Superior temporal gyrus (tissue), 1 donor: ENCODE results near the gene PRF1.
"Not testable (repeated sequence)": the region's sequence is repeated elsewhere in the genome, so short reads cannot be mapped to it uniquely, and the experiment has no call there.

Experiments used
- DNase-seq: peaks from one replicate; pipeline ENCODE4 v3.0.0-alpha.2; 2016; ENCODE audit errors: extremely low spot score

PRF1 gene

GRCh38 chr10:70594161-70594560, 8.4 kb downstream of the PRF1 start:
- DNase-seq = no peak

GRCh38 chr10:70593513-70593890, 9.0 kb downstream of the PRF1 start:
- DNase-seq = no peak

- DNase-seq = no peak
Observed at GRCh38 chr10:70592746-70593512, 9.6 kb downstream of the PRF1 start.

GRCh38 chr10:70592186-70592735, 10.3 kb downstream of the PRF1 start:
- DNase-seq = no peak

GRCh38 chr10:70590655-70591416, 11.7 kb downstream of the PRF1 start:
- DNase-seq = no peak

- peak; percentile 50 for DNase-seq
Observed at GRCh38 chr10:70589762-70590654, 12.5 kb downstream of the PRF1 start.

GRCh38 chr10:70588859-70589570, 13.5 kb downstream of the PRF1 start:
- DNase-seq = no peak

GRCh38 chr10:70588255-70588654, 14.3 kb downstream of the PRF1 start:
- DNase-seq = no peak

- peak; percentile 90 for DNase-seq
Observed at GRCh38 chr10:70587045-70587658, 15.4 kb downstream of the PRF1 start.

- no peak for DNase-seq
Observed at GRCh38 chr10:70586348-70586930, 16.1 kb downstream of the PRF1 start.

- DNase-seq = no peak
Observed at GRCh38 chr10:70585578-70586169, 16.9 kb downstream of the PRF1 start.

- DNase-seq = no peak
Observed at GRCh38 chr10:70584909-70585544, 17.5 kb downstream of the PRF1 start.

- no peak for DNase-seq
Observed at GRCh38 chr10:70584366-70584765, 18.2 kb downstream of the PRF1 start.

- DNase-seq = no peak
Observed at GRCh38 chr10:70583669-70584037, 18.9 kb downstream of the PRF1 start.

GRCh38 chr10:70582793-70583668, 19.5 kb downstream of the PRF1 start:
- no peak for DNase-seq

GRCh38 chr10:70581176-70581575, 21.4 kb downstream of the PRF1 start:
- not testable (repeated sequence) for DNase-seq

GRCh38 chr10:70579234-70580002, 23.1 kb downstream of the PRF1 start:
- no peak for DNase-seq
